OCI-LY3 (cell line): ENCODE measurements around the gene TEX14.

Experiments
- H2AFZ ChIP-seq: fragments of 200-600, 300-600 bp; shearing (Covaris generic); 2 replicates; pipeline ENCODE4 v1.6.0; 2014; ENCODE audit warnings: antibody characterized with exemption, low read depth, low read length
- H3K27ac ChIP-seq: fragments of 200-600, 300-600 bp; sonication (generic); 2 replicates; pipeline ENCODE4 v1.5.1; 2014; ENCODE audit warnings: mild to moderate bottlenecking, low read length, moderate library complexity, mixed read lengths
- H3K27me3 ChIP-seq: fragments of 200-600, 300-600 bp; sonication (generic); 2 replicates; pipeline ENCODE4 v1.6.1; 2014; ENCODE audit warnings: low read depth, low read length, mixed read lengths
- H3K36me3 ChIP-seq: fragments of 200-600, 300-600 bp; sonication (generic); replicated peaks from 2 replicates; pipeline ENCODE3; 2014; ENCODE audit warnings: low read depth, low read length, mixed read lengths
- H3K4me1 ChIP-seq: fragments of 300-600, 200-600 bp; sonication (generic); 2 replicates; pipeline ENCODE4 v1.6.1; 2014; ENCODE audit warnings: low read length, mixed read lengths
- H3K4me2 ChIP-seq: fragments of 200-600, 300-600 bp; sonication (generic); 2 replicates; pipeline ENCODE4 v1.6.1; 2014; ENCODE audit warnings: low read length, mixed read lengths
- H3K4me3 ChIP-seq: fragments of 300-600, 200-600 bp; sonication (generic); 2 replicates; pipeline ENCODE4 v1.5.1; 2014; ENCODE audit warnings: antibody characterized with exemption, mild to moderate bottlenecking, low read length, moderate library complexity
- H3K79me2 ChIP-seq: fragments of 300-600, 200-600 bp; shearing (Covaris generic); 2 replicates; pipeline ENCODE4 v1.6.1; 2014; ENCODE audit warnings: mild to moderate bottlenecking, low read length, mixed read lengths
- H3K9ac ChIP-seq: fragments of 300-600, 200-600 bp; shearing (Covaris generic); 2 replicates; pipeline ENCODE4 v1.6.0; 2014; ENCODE audit warnings: mild to moderate bottlenecking, low read length, moderate library complexity
- H3K9me3 ChIP-seq: fragments of 200-600, 300-600 bp; shearing (Covaris generic); 2 replicates; pipeline ENCODE4 v1.6.1; 2014; ENCODE audit warnings: low read length, mixed read lengths; ENCODE audit not compliant: insufficient read depth
- H4K20me1 ChIP-seq: fragments of 200-600, 300-600 bp; sonication (generic); 2 replicates; pipeline ENCODE4 v1.6.1; 2016; ENCODE audit warnings: low read length, mixed read lengths; ENCODE audit not compliant: insufficient read depth
- CTCF ChIP-seq: fragments of 200-600, 300-600 bp; sonication (generic); IDR thresholded peaks from 2 replicates; pipeline ENCODE4 v1.5.1; 2014; ENCODE audit warnings: antibody characterized with exemption, low read length, low read depth
- EZH2phosphoT487 ChIP-seq: fragments of 200-600 bp; shearing (Covaris generic); IDR thresholded peaks from 2 replicates; pipeline ENCODE4 v1.6.1; 2018; ENCODE audit warnings: antibody characterized with exemption, mixed run types, low read depth

Gene TEX14

GRCh38 chr17:58611331-58611730, 80.5 kb downstream of the TEX14 start:
- no peak overlapping the region for H3K9ac ChIP-seq
- H3K36me3 ChIP-seq, result peaks cover 7% of the 10 kb centered on the region
- peak overlapping the region; percentile 7; the same call in 1 of the 2 replicates for H3K27ac ChIP-seq
- no peak overlapping the region for H3K4me3 ChIP-seq
- H4K20me1 ChIP-seq, result no peaks in the 10 kb centered on the region
- H3K27me3 ChIP-seq, result no peaks in the 10 kb centered on the region
- H2AFZ ChIP-seq, result no peak overlapping the region
- H3K9me3 ChIP-seq, result 0 out of 2 replicates have a peak, but pooled peaks cover 3% of the 10 kb centered on the region
- H3K4me2 ChIP-seq, result no peak overlapping the region
- peaks cover 66% of the 10 kb centered on the region for H3K4me1 ChIP-seq
- no peak for TF ChIP-seq CTCF
- no peak for TF ChIP-seq EZH2phosphoT487
- peaks cover 10% of the 10 kb centered on the region for H3K79me2 ChIP-seq

- H3K4me3 ChIP-seq, result no peak overlapping the region
- H3K36me3 ChIP-seq, result peaks cover 11% of the 10 kb centered on the region
- H3K4me1 ChIP-seq, result peaks cover 61% of the 10 kb centered on the region
- peak overlapping the region; percentile 69 for H3K4me2 ChIP-seq
- H4K20me1 ChIP-seq, result no peaks in the 10 kb centered on the region
- no peaks in the 10 kb centered on the region for H3K27me3 ChIP-seq
- H2AFZ ChIP-seq, result no peak overlapping the region
- TF ChIP-seq CTCF, result no peak
- no peak for TF ChIP-seq EZH2phosphoT487
- peaks cover 10% of the 10 kb centered on the region for H3K79me2 ChIP-seq
- peak overlapping the region; percentile 69 for H3K9ac ChIP-seq
- peak overlapping the region; percentile 95 for H3K27ac ChIP-seq
- 0 out of 2 replicates have a peak, but pooled peaks cover 3% of the 10 kb centered on the region for H3K9me3 ChIP-seq
Measured at GRCh38 chr17:58606934-58607333, 84.9 kb downstream of the TEX14 start.

GRCh38 chr17:58605986-58606385, 85.9 kb downstream of the TEX14 start:
- Histone ChIP-seq H3K9ac (peak overlapping the region; percentile 69), H3K36me3 (peaks cover 11% of the 10 kb centered on the region), H3K9me3 (0 out of 2 replicates have a peak, but pooled peaks cover 3% of the 10 kb centered on the region), H3K27me3 (no peaks in the 10 kb centered on the region), H3K4me1 (peaks cover 65% of the 10 kb centered on the region), H3K4me2 (peak overlapping the region; percentile 69), H3K79me2 (peaks cover 10% of the 10 kb centered on the region), H2AFZ (no peak overlapping the region), H3K27ac (peak overlapping the region; percentile 95), H4K20me1 (no peaks in the 10 kb centered on the region), H3K4me3 (peak overlapping the region; percentile 24)
- TF ChIP-seq CTCF (no peak), EZH2phosphoT487 (no peak)

- Histone ChIP-seq H3K9ac (peak overlapping the region; percentile 69), H3K36me3 (peaks cover 11% of the 10 kb centered on the region), H3K9me3 (0 out of 2 replicates have a peak, but pooled peaks cover 3% of the 10 kb centered on the region), H3K27ac (peak overlapping the region; percentile 95), H3K79me2 (peaks cover 10% of the 10 kb centered on the region), H2AFZ (no peak overlapping the region), H3K4me2 (peak overlapping the region; percentile 69), H4K20me1 (no peaks in the 10 kb centered on the region), H3K4me3 (peak overlapping the region; percentile 24), H3K4me1 (peaks cover 65% of the 10 kb centered on the region), H3K27me3 (no peaks in the 10 kb centered on the region)
- TF ChIP-seq EZH2phosphoT487, result no peak
- peak; percentile 17 for TF ChIP-seq CTCF
Measured at GRCh38 chr17:58605470-58605869, 86.4 kb downstream of the TEX14 start.
